IMR-90 (cell line): ENCODE data around the gene SF3B1. TPM values are rescaled to one million over a fixed set of nuclear protein-coding genes. Genes with fewer than 3 reads are reported as not detected.

Experiments
- ATAC-seq: fragments of 200-7000 bp; cut with Tn5 transposase; 2 replicates; pipeline ENCODE4 v1.9.1; 2020; ENCODE audit warnings: low read depth, mild to moderate bottlenecking, moderate library complexity
- BruUV-seq: library from RNA; stranded (reverse); fragments of 400-500 nt; replicated peaks from 2 replicates; lab custom pipeline; 2021; lab: Mats Ljungman, UMichigan
- CTCF ChIA-PET: fragments of 300-600 bp; formaldehyde crosslinking; extraction: SDS; loops from one replicate; lab custom pipeline; 2021; ENCODE audit warnings: antibody characterized with exemption; lab: Yijun Ruan, JAX
- POLR2A ChIA-PET: fragments of 300-600 bp; sonication (Branson Sonifier 250); formaldehyde crosslinking; loops from one replicate; lab custom pipeline; 2022; ENCODE audit warnings: antibody characterized with exemption; ENCODE audit not compliant: unreplicated experiment; lab: Charles Lee
- DNase-seq: peaks from one replicate; pipeline ENCODE4 v3.0.0; 2013
- H2AFZ ChIP-seq: replicated peaks from 2 replicates; pipeline ENCODE3; 2013; ENCODE audit warnings: low read length, mild to moderate bottlenecking; ENCODE audit not compliant: poor library complexity
- H2AK5ac ChIP-seq: 2 replicates; pipeline ENCODE4 v1.6.1; 2013; ENCODE audit warnings: low read depth, low read length, inconsistent platforms
- H2AK9ac ChIP-seq: replicated peaks from 2 replicates; pipeline ENCODE3; 2013; ENCODE audit warnings: mild to moderate bottlenecking, low read depth, low read length, moderate library complexity; ENCODE audit not compliant: poor library complexity
- H2BK120ac ChIP-seq: 2 replicates; pipeline ENCODE4 v1.6.1; 2013; ENCODE audit warnings: low read depth, low read length, inconsistent platforms
- H2BK15ac ChIP-seq: 3 replicates; pipeline ENCODE4 v1.6.1; 2013; ENCODE audit warnings: low read depth, low read length, inconsistent platforms
- H2BK20ac ChIP-seq: 2 replicates; pipeline ENCODE4 v1.6.1; 2013; ENCODE audit warnings: low read depth, mild to moderate bottlenecking, inconsistent platforms, low read length, moderate library complexity
- H2BK5ac ChIP-seq: 2 replicates; pipeline ENCODE4 v1.6.1; 2013; ENCODE audit warnings: mild to moderate bottlenecking, low read depth, low read length, inconsistent platforms; ENCODE audit not compliant: poor library complexity, severe bottlenecking
- H3K14ac ChIP-seq: replicated peaks from 2 replicates; pipeline ENCODE4 v1.6.1; 2013; ENCODE audit warnings: low read depth, low read length, inconsistent platforms
- H3K18ac ChIP-seq: 2 replicates; pipeline ENCODE4 v1.6.1; 2013; ENCODE audit warnings: low read depth, low read length, control low read depth
- H3K23ac ChIP-seq: 2 replicates; pipeline ENCODE4 v1.6.1; 2013; ENCODE audit warnings: low read depth, low read length, inconsistent platforms
- H3K27ac ChIP-seq: 2 replicates; pipeline ENCODE4 v1.5.1; 2013; ENCODE audit warnings: mild to moderate bottlenecking, control low read depth, low read length; ENCODE audit not compliant: insufficient read depth
- H3K27me3 ChIP-seq: 2 replicates; pipeline ENCODE4 v1.6.1; 2013; ENCODE audit warnings: low read length; ENCODE audit not compliant: control insufficient read depth, insufficient read depth
- H3K36me3 ChIP-seq: 2 replicates; pipeline ENCODE4 v1.6.1; 2013; ENCODE audit warnings: low read length, mixed read lengths; ENCODE audit not compliant: control insufficient read depth, insufficient read depth
- H3K4ac ChIP-seq: 2 replicates; pipeline ENCODE4 v1.6.1; 2013; ENCODE audit warnings: low read depth, low read length, inconsistent platforms
- H3K4me1 ChIP-seq: 2 replicates; pipeline ENCODE4 v1.6.1; 2013; ENCODE audit warnings: low read length, mixed read lengths; ENCODE audit not compliant: control insufficient read depth, insufficient read depth
- H3K4me2 ChIP-seq: 2 replicates; pipeline ENCODE4 v1.6.1; 2013; ENCODE audit warnings: low read depth, mild to moderate bottlenecking, control low read depth, low read length, moderate library complexity
- H3K4me3 ChIP-seq: 2 replicates; pipeline ENCODE4 v1.5.1; 2013; ENCODE audit warnings: low read depth, mild to moderate bottlenecking, control low read depth, low read length, moderate library complexity; ENCODE audit not compliant: insufficient read depth
- H3K56ac ChIP-seq: 2 replicates; pipeline ENCODE4 v1.6.1; 2013; ENCODE audit warnings: low read length, inconsistent platforms; ENCODE audit not compliant: insufficient read depth; ENCODE audit errors: extremely low read depth
- H3K79me1 ChIP-seq, 2 experiments: 2 replicates each; pipeline ENCODE4 v1.6.1; 2013; ENCODE audit warnings: low read length in 2 of 2, inconsistent platforms in 1 of 2, low read depth in 1 of 2
- H3K9ac ChIP-seq: 2 replicates; pipeline ENCODE4 v1.6.1; 2013; ENCODE audit warnings: low read depth, low read length, control low read depth
- H3K9me1 ChIP-seq: 2 replicates; pipeline ENCODE4 v1.6.1; 2013; ENCODE audit warnings: low read length, inconsistent platforms; ENCODE audit not compliant: insufficient read depth
- H3K9me3 ChIP-seq: 2 replicates; pipeline ENCODE4 v1.6.1; 2013; ENCODE audit warnings: low read length; ENCODE audit not compliant: control insufficient read depth, insufficient read depth
- H4K20me1 ChIP-seq: 2 replicates; pipeline ENCODE4 v1.6.1; 2013; ENCODE audit warnings: low read length, inconsistent platforms; ENCODE audit not compliant: insufficient read depth
- H4K5ac ChIP-seq: 2 replicates; pipeline ENCODE4 v1.6.1; 2013; ENCODE audit warnings: mild to moderate bottlenecking, low read depth, low read length, control low read depth
- H4K8ac ChIP-seq, 2 experiments: 2 replicates each; pipeline ENCODE4 v1.6.1; 2013; ENCODE audit warnings: low read depth in 2 of 2, low read length in 2 of 2, control low read depth in 1 of 2, inconsistent platforms in 1 of 2
- H4K91ac ChIP-seq: 2 replicates; pipeline ENCODE4 v1.6.1; 2013; ENCODE audit warnings: low read depth, low read length, inconsistent platforms; ENCODE audit not compliant: insufficient read depth
- BHLHE40 ChIP-seq: fragments of 150-350 bp; IDR thresholded peaks from 2 replicates; pipeline ENCODE4 v1.6.1; 2016; ENCODE audit warnings: mild to moderate bottlenecking, low read depth, low read length
- CEBPB ChIP-seq: IDR thresholded peaks from 2 replicates; pipeline ENCODE4 v1.6.1; 2012; ENCODE audit warnings: low read depth, low read length, improper control_type of control experiment
- CTCF ChIP-seq: conservative IDR thresholded peaks from 2 replicates; pipeline ENCODE4 v1.5.1; 2012; ENCODE audit warnings: mild to moderate bottlenecking, low read depth, low read length, improper control_type of control experiment
- ELK1 ChIP-seq: fragments of 150-350 bp; IDR thresholded peaks from 2 replicates; pipeline ENCODE4 v1.6.1; 2016; ENCODE audit warnings: low read depth, mild to moderate bottlenecking, low read length, moderate library complexity, borderline replicate concordance
- FOS ChIP-seq: fragments of 150-350 bp; IDR thresholded peaks from 2 replicates; pipeline ENCODE4 v1.6.1; 2016; ENCODE audit warnings: low read depth, low read length
- MAFK ChIP-seq: IDR thresholded peaks from 2 replicates; pipeline ENCODE4 v1.6.1; 2012; ENCODE audit warnings: low read depth, low read length, improper control_type of control experiment
- MAZ ChIP-seq: IDR thresholded peaks from 2 replicates; pipeline ENCODE4 v1.6.1; 2012; ENCODE audit warnings: low read depth, mild to moderate bottlenecking, low read length, improper control_type of control experiment, moderate library complexity, borderline replicate concordance
- MXI1 ChIP-seq: IDR thresholded peaks from 2 replicates; pipeline ENCODE4 v1.6.1; 2012; ENCODE audit warnings: low read depth, mild to moderate bottlenecking, low read length, moderate library complexity, borderline replicate concordance
- NFE2L2 ChIP-seq: fragments of 150-350 bp; IDR thresholded peaks from 2 replicates; pipeline ENCODE4 v1.6.1; 2016; ENCODE audit warnings: low read depth, mild to moderate bottlenecking, low read length
- POLR2A ChIP-seq: IDR thresholded peaks from 2 replicates; pipeline ENCODE4 v1.6.1; 2012; ENCODE audit warnings: mild to moderate bottlenecking, low read depth, low read length
- RAD21 ChIP-seq: IDR thresholded peaks from 2 replicates; pipeline ENCODE4 v1.6.1; 2012; ENCODE audit warnings: low read length, improper control_type of control experiment
- RCOR1 ChIP-seq: IDR thresholded peaks from 2 replicates; pipeline ENCODE4 v1.6.1; 2012; ENCODE audit warnings: mild to moderate bottlenecking, low read length, improper control_type of control experiment; ENCODE audit not compliant: insufficient replicate concordance
- RFX5 ChIP-seq: IDR thresholded peaks from 2 replicates; pipeline ENCODE4 v1.8.0; 2012; ENCODE audit warnings: low read depth, mild to moderate bottlenecking, low read length, moderate library complexity
- SMC3 ChIP-seq: fragments of 150-350 bp; IDR thresholded peaks from 2 replicates; pipeline ENCODE4 v1.6.1; 2016; ENCODE audit warnings: low read depth, mild to moderate bottlenecking, antibody characterized with exemption, low read length, moderate library complexity
- USF2 ChIP-seq: fragments of 150-350 bp; IDR thresholded peaks from 2 replicates; pipeline ENCODE4 v1.6.1; 2017; ENCODE audit warnings: mild to moderate bottlenecking, antibody characterized with exemption, low read length, low read depth
- WGBS, 2 experiments: methylation state at CpG; one replicate each; pipeline versions ENCODE4 v1.1.5 to v1.1.7; 2013; ENCODE audit warnings: missing lambda C conversion rate in 2 of 2; ENCODE audit not compliant: insufficient read length in 1 of 2; ENCODE audit errors: extremely low coverage in 2 of 2; 5-methylcytosine and 5-hydroxymethylcytosine counted together
- dilution Hi-C: fragments of 300-500 bp; cut with HindIII; formaldehyde crosslinking; loops from one replicate; pipeline ENCODE4 v1.14.3; 2018; ENCODE audit warnings: low sequenced_read_pairs; ENCODE audit not compliant: unreplicated experiment
- in situ Hi-C: fragments of 300-500 bp; cut with MboI; formaldehyde crosslinking; loops from 3 replicates; pipeline ENCODE4 v1.14.3; 2019; ENCODE audit warnings: low sequenced_read_pairs, inconsistent platforms, mixed read lengths
- intact Hi-C: fragments of 100-400 bp; cut with micrococcal nuclease; formaldehyde crosslinking; loops from 2 replicates; pipeline ENCODE4 v1.10.0; 2022
- polyA plus RNA-seq, 3 experiments: library from polyadenylated mRNA; depleted of rRNA; stranded (reverse); fragments of >200 nt; gene quantifications; 2 replicates each; pipeline ENCODE4 v1.2.3, GENCODE V29; 2012; ENCODE audit warnings: low replicate concordance in 1 of 3
- total RNA-seq: library from RNA; depleted of rRNA; stranded (reverse); fragments of >200 nt; gene quantifications from 2 replicates; pipeline ENCODE4 v1.2.3, GENCODE V29; 2012

Gene SF3B1
- total and polyA plus RNA-seq, 2 of the 4 experiments (the other 2 are of a cell fraction) = 326 to 942 TPM

GRCh38 chr2:197359859-197360258 is 75.0 kb downstream of the SF3B1 start:
- Histone ChIP-seq H3K4me3 (no peak overlapping the region), H3K23ac (no peak overlapping the region), H3K9me3 (no peaks in the 10 kb centered on the region), H3K27me3 (no peaks in the 10 kb centered on the region), H3K9me1 (no peaks in the 10 kb centered on the region), H3K36me3 (no peaks in the 10 kb centered on the region), H3K79me1 (no peaks in the 10 kb centered on the region), H2BK15ac (no peak overlapping the region), H4K20me1 (no peaks in the 10 kb centered on the region), H3K27ac (no peak overlapping the region), H3K18ac (no peak overlapping the region), H2BK5ac (no peak overlapping the region), H3K4me2 (no peak overlapping the region), H3K14ac (no peak overlapping the region), H4K5ac (no peak overlapping the region), H3K56ac (no peak overlapping the region), H3K4ac (no peak overlapping the region), H2AK5ac (no peak overlapping the region), H3K9ac (no peak overlapping the region), H4K91ac (no peak overlapping the region), H2AFZ (no peak overlapping the region), H2AK9ac (no peak overlapping the region), H4K8ac (no peak overlapping the region), H2BK120ac (no peak overlapping the region), H3K4me1 (no peaks in the 10 kb centered on the region), H2BK20ac (no peak overlapping the region)
- ATAC-seq (no peak), DNase-seq (no peak)
- intact Hi-C loops = loop anchor here (5.0 kb wide), 1 partner anchor 163 kb away; no protein-coding TSS in a partner anchor
- no peak for TF ChIP-seq RAD21
- no peak for TF ChIP-seq ELK1
- no peak for TF ChIP-seq POLR2A
- no peak for TF ChIP-seq NFE2L2
- no peak for TF ChIP-seq USF2
- TF ChIP-seq MAZ = no peak
- no peak for TF ChIP-seq BHLHE40
- TF ChIP-seq FOS = no peak
- no peak for TF ChIP-seq MXI1
- TF ChIP-seq CTCF = no peak
- no peak for TF ChIP-seq RFX5
- no peak for TF ChIP-seq CEBPB
- no peak for TF ChIP-seq RCOR1
- no peak for TF ChIP-seq MAFK
- no peak for TF ChIP-seq SMC3
- no TSS peak for BruUV-seq
- dilution Hi-C loops = no loop called here
- no CpG with 5 or more reads among the region's 1 CpG for WGBS, 2 experiments
- in situ Hi-C loops = no loop called here
- ChIA-PET CTCF (interaction anchor here (1.0 kb wide), 1 partner anchor 247 kb away, joined by 4 read pairs; no protein-coding TSS in a partner anchor), POLR2A (no interaction called here)
